Adrenal gland (tissue), 12 donors: Measurements from ENCODE around the gene COL24A1. TPM values are rescaled to one million over a fixed set of nuclear protein-coding genes. Genes with fewer than 3 reads are reported as not detected.

ENCODE experiments used
- DNase-seq, 7 donors: peaks; one replicate each; pipeline ENCODE4 v3.0.0-alpha.2; 2019 to 2020
- H3K27ac ChIP-seq, 5 donors: fragments of 200-600 bp; sonication (generic) in 4 of 5; 1 replicate in 3 of 5; 2 replicates in 2 of 5; pipeline versions ENCODE4 v1.5.1 to v1.8.0; 2016 to 2020; ENCODE audit warnings: mild to moderate bottlenecking in 1 of 5
- H3K27me3 ChIP-seq: fragments of 200-600 bp; 2 replicates; pipeline ENCODE4 v1.8.0; 2021
- H3K36me3 ChIP-seq, 2 donors: fragments of 200-600 bp; replicated peaks in 1 of 2; 1 replicate in 1 of 2; 2 replicates in 1 of 2; pipeline versions ENCODE4 v1.5.1 to v1.8.0; 2018 to 2022
- H3K4me1 ChIP-seq, 2 donors: fragments of 200-600 bp; replicated peaks in 1 of 2; 1 replicate in 1 of 2; 2 replicates in 1 of 2; pipeline versions ENCODE4 v1.5.1 to v1.8.0; 2018 to 2021
- H3K4me3 ChIP-seq, 4 donors: fragments of 200-600 bp; sonication (generic) in 3 of 4; one replicate each; pipeline ENCODE4 v1.5.1; 2016 to 2018
- H3K9me3 ChIP-seq, 3 donors: fragments of 200-600 bp; sonication (generic) in 1 of 3; replicated peaks in 1 of 3; 1 replicate in 2 of 3; 2 replicates in 1 of 3; pipeline versions ENCODE4 v1.5.1 to v1.8.0; 2016 to 2021
- CTCF ChIP-seq, 6 experiments: fragments of 450-650 bp in 4 of 6; fragments of 200-600 bp in 2 of 6; sonication (generic) in 1 of 6; IDR thresholded peaks; 1 replicate in 5 of 6; 2 replicates in 1 of 6; pipeline versions ENCODE4 v1.5.1 to v1.8.0; 2016 to 2021; ENCODE audit warnings: antibody characterized with exemption in 6 of 6, mild to moderate bottlenecking in 2 of 6, moderate library complexity in 1 of 6
- POLR2A ChIP-seq, 2 donors: fragments of 450-650 bp; IDR thresholded peaks; one replicate each; pipeline ENCODE4 v1.6.1; 2017; ENCODE audit warnings: antibody characterized with exemption in 2 of 2, mild to moderate bottlenecking in 2 of 2, moderate library complexity in 1 of 2
- WGBS, 4 donors: extraction: QIAGEN DNeasy Blood & Tissue Kit in 2 of 4; methylation state at CpG; one replicate each; pipeline versions ENCODE4 v1.1.5 to v1.1.7; 2013 to 2017; 5-methylcytosine and 5-hydroxymethylcytosine counted together
- intact Hi-C, 2 donors: fragments of 100-400 bp; cut with DNase I; formaldehyde crosslinking; loops; one replicate each; pipeline versions ENCODE4 v1.14.1 to v1.15.0; 2022 to 2023
- polyA plus RNA-seq, 3 donors: library from polyadenylated mRNA; stranded (reverse); fragments of 200-250 nt in 2 of 3; fragments of 350-450 nt in 1 of 3; fragmentation: Illumina TruSeq in 1 of 3; extraction: RNeasy Lipid Tissue Mini Kit (QIAGEN cat#74804) in 1 of 3; gene quantifications; one replicate each; pipeline ENCODE4 v1.2.3, GENCODE V29; 2013 to 2014
- total RNA-seq, 9 donors: library from RNA; depleted of rRNA in 4 of 9; stranded (reverse); fragments of >200 nt in 4 of 9; fragments of 120-200 nt in 1 of 9; fragmentation: NEBNext Ultra II Directional in 1 of 9; extraction: Animal tissue kit (Norgen Biotek cat#: 25700) in 1 of 9; gene quantifications; one replicate each; pipeline versions ENCODE4 v1.1.0 to v1.2.4, GENCODE V29; 2013 to 2023
- donor health status: healthy with polysubstance abuse.
- donor health status: Bipolar disorder and iron deficiency.
- donor health status: DM: yes; HTN: yes; CAD: no.
- donor health status: DM: no; HTN: no; CAD: no.
- donor health status: DM: no; HTN: no; CAD: no.
- donor health status: DM: yes; HTN: yes; CAD: no.

The COL24A1 gene
- total and polyA plus RNA-seq, 12 donors: 0.02 to 0.50 (median 0.11) TPM; not detected in 3

- Histone ChIP-seq H3K4me3 (no peak overlapping the region), H3K27me3 (no peaks in the 10 kb centered on the region), H3K4me1 (no peaks in the 10 kb centered on the region), H3K9me3 (no peaks in the 10 kb centered on the region), H3K36me3 (no peaks in the 10 kb centered on the region), H3K27ac (no peak overlapping the region)
- TF ChIP-seq POLR2A (IDR thresholded peaks at IDR 0.05) (no peak), CTCF (IDR thresholded peaks at IDR 0.05) (no peak)
- intact Hi-C loops: loop anchor here in 1 of 2 donors (10.0 kb wide), 1 partner anchor 711 kb away; no protein-coding TSS in a partner anchor
- no peak for DNase-seq
- 80 to 95% (median 83%) methylated on average over 1 of the region's 1 CpG for WGBS, 4 donors
Observed at GRCh38 chr1:86015375-86015774, 141.2 kb downstream of the COL24A1 start.

DNA sequence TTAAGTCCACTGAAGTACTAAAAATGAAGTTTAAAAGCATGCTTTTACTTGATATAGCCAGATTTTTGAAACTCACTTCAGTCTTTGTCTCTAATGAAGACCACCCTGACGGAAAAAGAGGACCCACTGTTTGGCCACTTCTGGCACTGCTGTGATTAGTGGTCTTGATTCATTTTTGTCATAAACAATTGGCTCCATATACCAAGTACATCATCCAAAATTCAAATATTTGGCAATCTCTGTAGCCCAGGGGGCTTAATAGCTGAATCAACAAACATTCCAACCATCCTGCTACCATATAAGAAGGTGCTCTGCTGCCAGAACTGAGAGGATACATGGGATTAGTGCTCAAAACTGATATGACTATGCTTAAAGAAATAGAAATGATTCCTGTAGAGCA lies 156.0 kb downstream of the COL24A1 start:
- H3K27me3 ChIP-seq: no peaks in the 10 kb centered on the region
- H3K9me3 ChIP-seq: no peaks in the 10 kb centered on the region
- TF ChIP-seq CTCF (IDR thresholded peaks at IDR 0.05) (no peak), POLR2A (IDR thresholded peaks at IDR 0.05) (no peak)
- intact Hi-C loops: no loop called here
- 0 to 59% (median 45%) methylated on average over 1 of the region's 1 CpG for WGBS, 4 donors
- no peak for DNase-seq
- no peaks in the 10 kb centered on the region for H3K4me1 ChIP-seq
- H3K4me3 ChIP-seq: no peak overlapping the region
- H3K36me3 ChIP-seq: no peaks in the 10 kb centered on the region
- no peak overlapping the region for H3K27ac ChIP-seq

- WGBS, 4 donors: 76 to 80% (median 77%) methylated on average over 4 of the region's 4 CpGs
- no peak overlapping the region for H3K4me3 ChIP-seq
- no peak overlapping the region for H3K27ac ChIP-seq
- TF ChIP-seq CTCF (IDR thresholded peaks at IDR 0.05) (no peak), POLR2A (IDR thresholded peaks at IDR 0.05) (no peak)
- H3K27me3 ChIP-seq: no peaks in the 10 kb centered on the region
- no peaks in the 10 kb centered on the region for H3K36me3 ChIP-seq
- DNase-seq: no peak
- no peaks in the 10 kb centered on the region for H3K9me3 ChIP-seq
- intact Hi-C loops: no loop called here
- no peaks in the 10 kb centered on the region for H3K4me1 ChIP-seq
Observed at GRCh38 chr1:85998105-85998855, 158.3 kb downstream of the COL24A1 start.

GRCh38 chr1:85992791-85993190 lies 163.8 kb downstream of the COL24A1 start:
- 8 to 18% (median 12%) methylated on average over 2 of the region's 2 CpGs for WGBS, 4 donors
- H3K36me3 ChIP-seq: no peaks in the 10 kb centered on the region
- intact Hi-C loops: no loop called here
- H3K27ac ChIP-seq: no peak overlapping the region
- DNase-seq: no peak
- no peak for TF ChIP-seq POLR2A (IDR thresholded peaks at IDR 0.05)
- no peak for TF ChIP-seq CTCF (IDR thresholded peaks at IDR 0.05)
- no peaks in the 10 kb centered on the region for H3K9me3 ChIP-seq
- no peaks in the 10 kb centered on the region for H3K4me1 ChIP-seq
- H3K4me3 ChIP-seq: no peak overlapping the region
- no peaks in the 10 kb centered on the region for H3K27me3 ChIP-seq
